ENCODE data around the gene TMEM254. TPM values are rescaled to one million over a fixed set of nuclear protein-coding genes. Genes with fewer than 3 reads are reported as not detected.
A peak's percentile ranks its signal among the peaks of the same experiment; 100 is the strongest.
"Not testable (repeated sequence)": the region's sequence is repeated elsewhere in the genome, so short reads cannot be mapped to it uniquely, and the experiment has no call there.

The TMEM254 gene
- total RNA-seq, 1 donor from 2014 or later: 18.6 TPM

DNA sequence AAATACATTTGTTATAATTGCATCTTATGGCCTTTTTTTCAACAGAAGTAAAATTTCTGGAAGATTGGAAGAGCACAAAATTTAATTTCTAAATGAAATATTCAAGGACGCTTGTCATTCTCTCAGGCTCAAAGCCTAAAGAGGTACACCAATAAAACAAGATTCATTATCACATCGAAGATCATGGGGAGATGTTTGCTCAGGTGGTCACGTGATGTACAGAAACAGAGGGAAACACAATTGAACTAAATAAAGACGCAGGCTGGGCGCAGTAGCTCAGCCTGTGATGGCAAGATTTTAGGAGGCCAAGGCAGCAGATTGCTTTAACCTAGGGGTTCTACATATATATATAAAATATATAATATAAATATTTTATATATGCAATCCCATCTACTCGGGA is 37.3 kb upstream of the TMEM254 start:
- ATAC-seq (no peak), DNase-seq (no peak)
- Histone ChIP-seq H3K4me3 (no peak overlapping the region), H3K9me3 (no peaks in the 10 kb centered on the region), H3K27ac (no peak overlapping the region), H3K36me3 (no peaks in the 10 kb centered on the region), H3K27me3 (ENCODE audit: low read depth) (no peaks in the 10 kb centered on the region), H3K4me1 (no peaks in the 10 kb centered on the region)
- intact Hi-C loops (cut with DNase I): no loop called here
- TF ChIP-seq, protein P1, sequence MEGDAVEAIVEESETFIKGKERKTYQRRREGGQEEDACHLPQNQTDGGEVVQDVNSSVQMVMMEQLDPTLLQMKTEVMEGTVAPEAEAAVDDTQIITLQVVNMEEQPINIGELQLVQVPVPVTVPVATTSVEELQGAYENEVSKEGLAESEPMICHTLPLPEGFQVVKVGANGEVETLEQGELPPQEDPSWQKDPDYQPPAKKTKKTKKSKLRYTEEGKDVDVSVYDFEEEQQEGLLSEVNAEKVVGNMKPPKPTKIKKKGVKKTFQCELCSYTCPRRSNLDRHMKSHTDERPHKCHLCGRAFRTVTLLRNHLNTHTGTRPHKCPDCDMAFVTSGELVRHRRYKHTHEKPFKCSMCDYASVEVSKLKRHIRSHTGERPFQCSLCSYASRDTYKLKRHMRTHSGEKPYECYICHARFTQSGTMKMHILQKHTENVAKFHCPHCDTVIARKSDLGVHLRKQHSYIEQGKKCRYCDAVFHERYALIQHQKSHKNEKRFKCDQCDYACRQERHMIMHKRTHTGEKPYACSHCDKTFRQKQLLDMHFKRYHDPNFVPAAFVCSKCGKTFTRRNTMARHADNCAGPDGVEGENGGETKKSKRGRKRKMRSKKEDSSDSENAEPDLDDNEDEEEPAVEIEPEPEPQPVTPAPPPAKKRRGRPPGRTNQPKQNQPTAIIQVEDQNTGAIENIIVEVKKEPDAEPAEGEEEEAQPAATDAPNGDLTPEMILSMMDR (IDR thresholded peaks at IDR 0.05): no peak

DNA sequence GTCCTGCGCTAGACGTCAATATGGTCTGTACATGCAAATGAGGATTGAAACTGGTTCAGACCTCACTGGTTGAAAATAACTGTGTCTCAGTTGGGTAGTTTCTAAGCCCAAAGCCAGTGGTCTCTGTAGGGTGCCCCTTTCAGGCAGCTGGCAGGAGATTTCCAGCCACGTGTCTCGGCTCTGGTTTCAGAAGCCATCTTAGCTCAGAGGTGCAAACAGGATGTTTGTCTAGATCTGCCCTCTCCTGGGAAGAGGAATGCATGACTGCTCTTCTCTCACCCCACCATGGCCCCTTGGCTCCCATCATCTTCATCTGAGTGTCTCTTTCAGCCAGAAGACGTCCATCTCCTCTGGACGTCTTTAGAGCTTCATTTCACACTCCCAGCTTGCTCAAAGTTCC is 33.5 kb upstream of the TMEM254 start:
- H3K9me3 ChIP-seq; H3K4me1 ChIP-seq; DNase-seq; H3K27me3 ChIP-seq (ENCODE audit: low read depth); intact Hi-C loops (cut with DNase I); H3K4me3 ChIP-seq; H3K36me3 ChIP-seq; H3K27ac ChIP-seq: not testable (repeated sequence)
- peak; percentile 9 to 60 for ATAC-seq

GRCh38 chr10:80046629-80047441 is 31.6 kb upstream of the TMEM254 start:
- peak; percentile 85 for DNase-seq
- no peak overlapping the region for H3K4me3 ChIP-seq
- ATAC-seq: peak; percentile 91 to 96

GRCh38 chr10:80050752-80051151 is 27.7 kb upstream of the TMEM254 start:
- H3K36me3 ChIP-seq: no peaks in the 10 kb centered on the region
- no peaks in the 10 kb centered on the region for H3K9me3 ChIP-seq
- H3K4me3 ChIP-seq: no peak overlapping the region
- TF ChIP-seq, protein P1 (IDR thresholded peaks at IDR 0.05): no peak
- no peak overlapping the region for H3K27ac ChIP-seq
- DNase-seq: no peak
- ATAC-seq: no peak
- H3K27me3 ChIP-seq (ENCODE audit: low read depth): no peaks in the 10 kb centered on the region
- intact Hi-C loops (cut with DNase I): no loop called here
- H3K4me1 ChIP-seq: no peaks in the 10 kb centered on the region

More at GRCh38 chr10:80046629-80047441, 31.6 kb upstream of the TMEM254 start:
- Histone ChIP-seq H3K27ac (no peak overlapping the region), H3K9me3 (no peaks in the 10 kb centered on the region), H3K36me3 (no peaks in the 10 kb centered on the region), H3K4me1 (no peaks in the 10 kb centered on the region), H3K27me3 (ENCODE audit: low read depth) (no peaks in the 10 kb centered on the region)
- intact Hi-C loops (cut with DNase I): no loop called here
- TF ChIP-seq, protein P1 (IDR thresholded peaks at IDR 0.05): peak; percentile 97

DNA sequence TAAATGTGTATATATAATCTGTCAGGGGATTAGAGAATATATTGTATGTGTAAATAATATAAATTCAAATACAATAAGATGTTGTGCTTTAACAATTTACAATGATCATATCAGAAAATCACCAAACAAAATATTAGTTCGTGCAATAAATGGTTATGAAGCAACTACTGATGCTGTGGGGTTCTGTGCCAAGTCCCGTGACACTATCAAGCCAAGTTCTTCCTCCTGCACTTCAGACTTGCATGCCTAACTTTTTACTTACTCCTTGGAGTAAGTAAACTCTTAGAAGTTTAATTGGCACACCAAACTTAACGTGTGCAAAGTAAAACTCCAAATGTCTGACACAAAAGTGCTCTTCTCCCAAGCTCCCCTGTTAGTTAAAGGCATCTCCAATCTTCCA is 26.5 kb upstream of the TMEM254 start:
- no peak overlapping the region for H3K4me3 ChIP-seq
- ATAC-seq (no peak), DNase-seq (no peak)
- H3K4me1 ChIP-seq: no peaks in the 10 kb centered on the region
- H3K27me3 ChIP-seq (ENCODE audit: low read depth): no peaks in the 10 kb centered on the region
- intact Hi-C loops (cut with DNase I): no loop called here
- H3K9me3 ChIP-seq: no peaks in the 10 kb centered on the region
- no peak overlapping the region for H3K27ac ChIP-seq
- no peaks in the 10 kb centered on the region for H3K36me3 ChIP-seq
- TF ChIP-seq, protein P1 (IDR thresholded peaks at IDR 0.05): no peak

GRCh38 chr10:80055760-80056159 is 22.7 kb upstream of the TMEM254 start:
- Histone ChIP-seq H3K4me1 (no peaks in the 10 kb centered on the region), H3K36me3 (no peaks in the 10 kb centered on the region), H3K27ac (no peak overlapping the region), H3K27me3 (ENCODE audit: low read depth) (no peaks in the 10 kb centered on the region), H3K4me3 (no peak overlapping the region), H3K9me3 (no peaks in the 10 kb centered on the region)
- ATAC-seq (no peak), DNase-seq (no peak)
- intact Hi-C loops (cut with DNase I): no loop called here
- TF ChIP-seq, protein P1 (IDR thresholded peaks at IDR 0.05): no peak

Data from lower lobe of right lung (tissue), 2 donors.